ENCODE measurements around the gene MID1.

DNA sequence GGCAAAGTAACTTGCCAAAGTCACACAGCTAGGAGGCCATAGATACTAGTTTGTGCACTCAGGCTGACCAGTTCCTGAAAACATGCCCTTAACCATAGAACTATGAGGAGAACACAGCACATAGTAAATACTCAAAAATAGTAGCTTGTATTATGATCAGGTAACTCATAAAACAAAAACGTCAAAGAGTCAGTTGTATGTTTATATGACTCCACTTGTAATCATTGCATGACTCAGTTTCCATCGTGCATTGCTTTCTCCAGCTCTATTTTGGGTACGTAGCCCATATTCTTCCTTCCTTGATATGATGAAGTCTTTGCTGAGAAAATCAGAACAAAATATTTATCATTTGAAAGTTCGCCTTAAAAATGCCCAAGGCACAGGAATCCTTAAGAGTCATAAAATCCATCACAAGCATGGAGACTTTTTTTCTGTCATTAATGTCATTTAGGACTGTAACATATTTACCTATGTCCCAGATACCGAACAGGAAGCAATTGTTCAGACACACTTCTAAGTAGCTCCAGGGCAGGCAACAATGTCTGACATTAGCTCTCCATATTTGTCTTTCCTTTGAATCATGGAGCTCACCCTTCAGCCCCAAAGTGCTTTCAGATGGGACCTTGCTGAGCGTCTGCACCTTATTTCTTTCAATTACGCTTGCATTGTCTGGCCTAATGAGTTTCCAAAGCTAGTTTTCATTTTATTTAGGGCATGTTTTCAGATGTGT lies 11.2 kb upstream of the MID1 start:
- TF ChIP-seq ZNF112 (tag by site-specific recombination; IDR thresholded peaks at IDR 0.05) = no peak
- TF ChIP-seq ZNF664 (tag by site-specific recombination; IDR thresholded peaks at IDR 0.05) = no peak
- no peak for TF ChIP-seq KLF7 (tag by site-specific recombination; IDR thresholded peaks at IDR 0.05; ENCODE audit: borderline replicate concordance)
- TF ChIP-seq, protein P1, sequence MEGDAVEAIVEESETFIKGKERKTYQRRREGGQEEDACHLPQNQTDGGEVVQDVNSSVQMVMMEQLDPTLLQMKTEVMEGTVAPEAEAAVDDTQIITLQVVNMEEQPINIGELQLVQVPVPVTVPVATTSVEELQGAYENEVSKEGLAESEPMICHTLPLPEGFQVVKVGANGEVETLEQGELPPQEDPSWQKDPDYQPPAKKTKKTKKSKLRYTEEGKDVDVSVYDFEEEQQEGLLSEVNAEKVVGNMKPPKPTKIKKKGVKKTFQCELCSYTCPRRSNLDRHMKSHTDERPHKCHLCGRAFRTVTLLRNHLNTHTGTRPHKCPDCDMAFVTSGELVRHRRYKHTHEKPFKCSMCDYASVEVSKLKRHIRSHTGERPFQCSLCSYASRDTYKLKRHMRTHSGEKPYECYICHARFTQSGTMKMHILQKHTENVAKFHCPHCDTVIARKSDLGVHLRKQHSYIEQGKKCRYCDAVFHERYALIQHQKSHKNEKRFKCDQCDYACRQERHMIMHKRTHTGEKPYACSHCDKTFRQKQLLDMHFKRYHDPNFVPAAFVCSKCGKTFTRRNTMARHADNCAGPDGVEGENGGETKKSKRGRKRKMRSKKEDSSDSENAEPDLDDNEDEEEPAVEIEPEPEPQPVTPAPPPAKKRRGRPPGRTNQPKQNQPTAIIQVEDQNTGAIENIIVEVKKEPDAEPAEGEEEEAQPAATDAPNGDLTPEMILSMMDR (tag by site-specific recombination; IDR thresholded peaks at IDR 0.05) = no peak
- TF ChIP-seq MEIS1 (CRISPR knock-in tag; IDR thresholded peaks at IDR 0.05; ENCODE audit: borderline replicate concordance) = no peak
- TF ChIP-seq GFI1B (tag by site-specific recombination; IDR thresholded peaks at IDR 0.05) = no peak
- no peak for TF ChIP-seq ZFP37 (tag by site-specific recombination; IDR thresholded peaks at IDR 0.05)
- no peak for TF ChIP-seq ZNF747 (tag by site-specific recombination; IDR thresholded peaks at IDR 0.05)
- TF ChIP-seq ZNF335 (tag by site-specific recombination; conservative IDR thresholded peaks at IDR 0.05) = no peak
- no peak for TF ChIP-seq MYNN (tag by site-specific recombination; IDR thresholded peaks at IDR 0.05; ENCODE audit: borderline replicate concordance)
- no peak for TF ChIP-seq ZNF48 (tag by site-specific recombination; IDR thresholded peaks at IDR 0.05)
- TF ChIP-seq ZNF274 (IDR thresholded peaks at IDR 0.05; ENCODE audit: low read length) = no peak
- no peak for TF ChIP-seq ZNF274 (tag by site-specific recombination; IDR thresholded peaks at IDR 0.05; ENCODE audit: borderline replicate concordance)
- no peak for TF ChIP-seq YY1 (tag by site-specific recombination; IDR thresholded peaks at IDR 0.05)
